ENCODE measurements around the gene ADARB2. TPM values are rescaled to one million over a fixed set of nuclear protein-coding genes. Genes with fewer than 3 reads are reported as not detected.
A peak's percentile ranks its signal among the peaks of the same experiment; 100 is the strongest.

The ADARB2 gene
- total RNA-seq, 1 donor from 2014 or later: 0.80 TPM

DNA sequence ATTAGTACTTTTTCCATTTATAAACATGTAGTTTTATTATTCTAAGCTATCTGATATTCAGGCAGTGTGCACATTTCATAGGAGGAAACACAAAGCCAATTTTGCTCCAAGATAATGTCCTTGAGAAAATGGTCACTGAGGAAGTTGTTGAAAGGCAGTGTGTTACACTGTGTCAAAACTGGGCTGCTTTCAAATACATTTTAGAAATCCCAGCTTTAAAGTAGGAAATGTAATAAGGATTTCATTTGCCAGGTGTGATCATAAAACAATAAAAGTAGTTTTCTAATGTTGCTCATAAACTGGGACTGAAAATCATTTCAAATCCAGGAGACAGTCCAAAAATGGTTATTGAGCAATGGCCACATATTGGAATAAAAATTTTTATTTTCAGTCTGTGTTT is 601.1 kb downstream of the ADARB2 start:
- DNase-seq (no peak), ATAC-seq (no peak)
- intact Hi-C loops (cut with DNase I): no loop called here
- Histone ChIP-seq H3K27ac (no peak overlapping the region), H3K9me3 (peaks cover 7% of the 10 kb centered on the region), H3K4me1 (no peaks in the 10 kb centered on the region), H3K36me3 (peaks cover 8% of the 10 kb centered on the region), H3K27me3 (ENCODE audit: low read depth) (no peaks in the 10 kb centered on the region), H3K4me3 (no peak overlapping the region)
- TF ChIP-seq, protein P1, sequence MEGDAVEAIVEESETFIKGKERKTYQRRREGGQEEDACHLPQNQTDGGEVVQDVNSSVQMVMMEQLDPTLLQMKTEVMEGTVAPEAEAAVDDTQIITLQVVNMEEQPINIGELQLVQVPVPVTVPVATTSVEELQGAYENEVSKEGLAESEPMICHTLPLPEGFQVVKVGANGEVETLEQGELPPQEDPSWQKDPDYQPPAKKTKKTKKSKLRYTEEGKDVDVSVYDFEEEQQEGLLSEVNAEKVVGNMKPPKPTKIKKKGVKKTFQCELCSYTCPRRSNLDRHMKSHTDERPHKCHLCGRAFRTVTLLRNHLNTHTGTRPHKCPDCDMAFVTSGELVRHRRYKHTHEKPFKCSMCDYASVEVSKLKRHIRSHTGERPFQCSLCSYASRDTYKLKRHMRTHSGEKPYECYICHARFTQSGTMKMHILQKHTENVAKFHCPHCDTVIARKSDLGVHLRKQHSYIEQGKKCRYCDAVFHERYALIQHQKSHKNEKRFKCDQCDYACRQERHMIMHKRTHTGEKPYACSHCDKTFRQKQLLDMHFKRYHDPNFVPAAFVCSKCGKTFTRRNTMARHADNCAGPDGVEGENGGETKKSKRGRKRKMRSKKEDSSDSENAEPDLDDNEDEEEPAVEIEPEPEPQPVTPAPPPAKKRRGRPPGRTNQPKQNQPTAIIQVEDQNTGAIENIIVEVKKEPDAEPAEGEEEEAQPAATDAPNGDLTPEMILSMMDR (IDR thresholded peaks at IDR 0.05): no peak

GRCh38 chr10:1134156-1134555 is 603.2 kb downstream of the ADARB2 start:
- intact Hi-C loops (cut with DNase I): no loop called here
- Histone ChIP-seq H3K27ac (no peak overlapping the region), H3K27me3 (ENCODE audit: low read depth) (no peaks in the 10 kb centered on the region), H3K9me3 (peaks cover 7% of the 10 kb centered on the region), H3K36me3 (peaks cover 30% of the 10 kb centered on the region), H3K4me3 (no peak overlapping the region), H3K4me1 (no peaks in the 10 kb centered on the region)
- DNase-seq (no peak), ATAC-seq (no peak)
- TF ChIP-seq, protein P1 (IDR thresholded peaks at IDR 0.05): no peak

DNA sequence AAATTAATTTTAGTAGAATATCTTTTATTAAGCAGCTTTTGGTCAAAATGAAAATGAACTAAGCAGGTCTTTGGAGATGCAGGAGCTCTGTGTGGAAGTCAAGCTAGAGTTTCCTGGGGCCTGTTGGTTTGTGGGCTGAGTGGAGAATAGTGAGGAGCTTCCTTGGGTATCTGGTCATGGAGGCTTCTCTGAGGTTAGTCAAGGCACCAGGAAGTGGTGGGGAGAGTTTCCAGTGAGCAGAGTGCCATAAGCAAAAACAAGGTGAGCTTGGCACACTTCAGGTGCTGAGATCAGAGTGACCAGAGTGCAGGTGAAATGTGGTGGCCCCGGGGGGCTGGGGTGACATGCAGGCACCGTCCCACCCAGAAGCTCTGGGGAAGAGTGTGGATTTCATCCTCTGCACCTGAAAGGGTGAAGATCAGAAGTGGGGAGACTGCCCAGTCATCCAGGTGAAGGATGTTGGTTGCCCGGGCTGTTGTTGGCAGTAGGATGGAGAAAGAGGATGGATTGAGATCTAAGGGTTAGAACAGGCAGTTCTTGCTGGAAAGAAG is 603.8 kb downstream of the ADARB2 start:
- no peak for ATAC-seq
- intact Hi-C loops (cut with DNase I): no loop called here
- TF ChIP-seq, protein P1 (IDR thresholded peaks at IDR 0.05): no peak

DNA sequence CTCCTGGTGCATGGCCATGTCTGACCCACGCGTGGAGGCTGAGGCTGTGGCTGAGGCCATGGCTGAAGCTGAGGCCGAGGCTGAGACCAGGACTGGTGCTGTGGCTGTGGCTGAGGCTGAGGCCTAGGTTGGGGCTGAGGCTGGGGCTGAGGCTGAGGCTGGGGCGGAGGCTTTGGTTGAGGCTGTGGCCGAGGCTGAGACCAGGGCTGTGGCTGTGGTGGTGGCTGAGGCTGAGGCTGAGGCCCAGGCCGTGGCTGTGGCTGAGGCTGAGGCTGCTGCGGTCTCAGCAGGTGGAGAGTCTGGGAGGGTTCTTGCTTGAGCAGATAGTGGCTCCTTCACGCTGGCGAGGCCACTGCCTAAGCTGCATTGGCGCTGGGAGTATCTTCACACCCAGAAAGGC is 604.7 kb downstream of the ADARB2 start:
- Histone ChIP-seq H3K27me3 (ENCODE audit: low read depth) (no peaks in the 10 kb centered on the region), H3K4me3 (no peak overlapping the region), H3K9me3 (no peaks in the 10 kb centered on the region), H3K27ac (no peak overlapping the region), H3K36me3 (peaks cover 45% of the 10 kb centered on the region), H3K4me1 (no peaks in the 10 kb centered on the region)
- TF ChIP-seq, protein P1 (IDR thresholded peaks at IDR 0.05): no peak
- peak in 1 of 2 donors; percentile 30 for ATAC-seq
- DNase-seq: no peak
- intact Hi-C loops (cut with DNase I): no loop called here

More for the DNA sequence above, 603.8 kb downstream of the ADARB2 start:
- no peaks in the 10 kb centered on the region for H3K27me3 ChIP-seq (ENCODE audit: low read depth)
- peaks cover 35% of the 10 kb centered on the region for H3K36me3 ChIP-seq
- peaks cover 3% of the 10 kb centered on the region for H3K9me3 ChIP-seq
- no peak overlapping the region for H3K27ac ChIP-seq
- H3K4me1 ChIP-seq: no peaks in the 10 kb centered on the region
- no peak for DNase-seq
- no peak overlapping the region for H3K4me3 ChIP-seq

DNA sequence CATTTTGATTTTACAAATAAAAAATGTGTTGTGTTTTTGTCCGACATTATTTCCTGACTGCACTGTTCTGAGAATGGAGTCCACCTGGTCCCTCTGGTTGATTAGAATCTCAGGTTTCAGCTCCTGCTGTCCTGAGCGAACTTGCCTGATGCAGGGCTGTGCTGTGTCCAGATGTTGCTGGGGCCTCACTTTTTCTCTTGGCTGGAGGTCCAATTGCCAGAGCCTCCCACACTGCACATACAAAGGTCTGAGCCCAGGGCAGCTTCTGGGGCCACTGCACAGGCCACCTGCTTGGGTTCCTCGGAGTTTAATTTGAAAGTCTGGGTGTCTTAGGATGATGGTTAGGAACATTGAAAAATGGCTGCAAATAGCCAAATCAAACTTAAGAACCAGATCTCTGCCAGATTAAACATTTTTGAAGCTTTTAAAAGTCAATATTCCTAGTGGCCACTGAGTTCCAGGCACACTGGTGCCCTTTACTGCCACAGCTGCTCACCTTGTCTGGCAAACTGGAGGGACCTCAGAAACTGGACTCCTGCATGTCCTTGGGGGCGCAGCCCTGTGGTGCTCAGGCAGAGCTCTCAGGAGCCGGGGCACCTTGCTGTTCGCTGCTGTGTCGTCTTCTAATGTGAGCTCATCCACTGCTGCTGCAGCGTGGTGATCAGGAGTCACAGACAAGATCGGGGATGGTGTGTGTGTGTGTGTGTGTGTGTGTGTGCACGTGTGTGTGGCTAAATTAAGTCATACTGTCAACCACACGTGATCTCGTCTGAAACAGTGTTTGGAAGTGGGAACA is 606.1 kb downstream of the ADARB2 start:
- Histone ChIP-seq H3K36me3 (peaks cover 59% of the 10 kb centered on the region), H3K9me3 (no peaks in the 10 kb centered on the region), H3K27me3 (ENCODE audit: low read depth) (no peaks in the 10 kb centered on the region), H3K4me3 (no peak overlapping the region), H3K4me1 (no peaks in the 10 kb centered on the region), H3K27ac (no peak overlapping the region)
- DNase-seq (no peak), ATAC-seq (no peak)
- intact Hi-C loops (cut with DNase I): no loop called here
- TF ChIP-seq, protein P1 (IDR thresholded peaks at IDR 0.05): no peak
